Hematopoietic multipotent progenitor cell treated with erythropoietin and hydrocortisone succinate and interleukin-3 and kit ligand, for 15 days (in vitro differentiated cells): ENCODE data around the gene HGFAC.
"Not testable (repeated sequence)": the region's sequence is repeated elsewhere in the genome, so short reads cannot be mapped to it uniquely, and the experiment has no call there.

ENCODE experiments used
- DNase-seq: peaks from one replicate; pipeline ENCODE4 v3.0.0-alpha.2; 2015; ENCODE audit warnings: low spot score

Gene HGFAC

DNA sequence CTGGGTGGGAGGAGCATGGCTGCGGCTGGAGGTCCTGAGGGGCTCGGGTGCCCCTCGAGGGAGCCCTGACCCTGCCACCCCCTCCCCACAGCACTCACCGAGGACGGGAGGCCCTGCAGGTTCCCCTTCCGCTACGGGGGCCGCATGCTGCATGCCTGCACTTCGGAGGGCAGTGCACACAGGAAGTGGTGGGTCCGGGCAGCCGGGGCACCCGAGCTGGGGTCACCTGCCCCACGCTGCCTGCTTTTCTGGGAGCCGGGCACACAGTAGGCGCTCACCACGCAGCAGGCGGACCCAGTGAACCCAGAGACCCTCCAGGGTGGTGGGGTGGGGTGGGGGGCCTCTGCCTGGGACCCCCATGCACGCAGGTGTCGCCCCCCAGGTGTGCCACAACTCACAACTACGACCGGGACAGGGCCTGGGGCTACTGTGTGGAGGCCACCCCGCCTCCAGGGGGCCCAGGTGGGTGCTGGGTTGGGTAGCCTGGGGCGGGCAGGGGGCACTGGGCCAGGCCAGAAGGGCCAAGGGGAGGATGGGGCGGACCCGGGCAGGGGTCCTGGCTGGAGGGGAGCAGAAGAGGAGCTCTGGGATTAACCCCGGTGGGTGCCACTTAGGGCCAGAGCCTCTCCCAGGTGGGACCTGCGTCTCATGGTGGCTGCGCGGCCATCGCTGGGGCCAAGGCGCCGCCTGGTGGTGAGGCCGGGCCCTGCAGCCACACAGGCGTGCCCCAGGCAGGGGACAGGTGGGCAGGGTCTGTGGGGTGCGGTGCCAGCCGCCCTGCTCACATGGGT lies 1.4 kb downstream of the HGFAC start:
- DNase-seq: peak; percentile 64

DNA sequence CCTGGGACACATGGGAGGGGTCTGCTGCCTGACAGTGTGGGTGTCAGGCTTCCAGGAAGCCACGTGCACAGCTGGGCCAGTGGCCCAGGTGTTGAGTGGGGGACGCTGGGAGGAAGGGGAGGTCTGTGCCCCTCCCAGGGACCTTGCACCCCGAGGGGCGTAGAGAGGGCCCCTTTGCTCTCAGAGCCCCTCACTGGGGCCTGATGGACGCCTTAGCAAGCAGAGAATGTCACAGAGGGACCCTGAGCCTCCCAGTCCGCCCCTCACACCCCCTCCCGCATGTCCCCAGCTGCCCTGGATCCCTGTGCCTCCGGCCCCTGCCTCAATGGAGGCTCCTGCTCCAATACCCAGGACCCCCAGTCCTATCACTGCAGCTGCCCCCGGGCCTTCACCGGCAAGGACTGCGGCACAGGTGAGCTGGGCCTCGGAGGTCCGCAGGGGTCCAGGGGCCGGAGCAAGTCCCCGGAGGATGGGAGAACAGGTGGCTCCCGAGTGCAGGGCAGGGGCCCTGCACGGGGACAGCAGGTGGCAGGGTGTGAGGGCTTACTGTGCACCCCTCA lies 2.1 kb downstream of the HGFAC start:
- DNase-seq: no peak

DNA sequence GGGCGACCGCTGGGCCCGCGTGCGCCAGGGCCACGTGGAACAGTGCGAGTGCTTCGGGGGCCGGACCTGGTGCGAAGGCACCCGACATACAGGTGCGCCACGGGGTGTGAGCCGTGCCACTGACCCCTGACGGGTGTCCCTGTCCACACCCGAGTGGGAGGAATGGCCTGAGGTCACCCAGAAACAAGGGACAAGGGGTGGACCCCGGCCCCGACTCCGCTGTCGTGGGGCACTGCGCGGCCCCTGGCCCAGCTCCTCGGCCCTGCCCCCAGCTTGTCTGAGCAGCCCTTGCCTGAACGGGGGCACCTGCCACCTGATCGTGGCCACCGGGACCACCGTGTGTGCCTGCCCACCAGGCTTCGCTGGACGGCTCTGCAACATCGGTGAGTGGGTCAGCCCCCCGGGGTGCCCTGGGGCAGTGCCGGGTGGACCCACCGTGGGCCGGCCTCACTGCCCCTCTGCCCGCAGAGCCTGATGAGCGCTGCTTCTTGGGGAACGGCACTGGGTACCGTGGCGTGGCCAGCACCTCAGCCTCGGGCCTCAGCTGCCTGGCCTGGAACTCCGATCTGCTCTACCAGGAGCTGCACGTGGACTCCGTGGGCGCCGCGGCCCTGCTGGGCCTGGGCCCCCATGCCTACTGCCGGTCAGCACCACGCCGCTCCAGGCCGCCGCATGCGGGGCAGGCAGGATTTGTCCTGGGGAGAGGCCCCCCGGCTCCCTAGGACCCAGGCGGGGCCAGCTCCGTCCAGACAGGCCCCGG lies 2.8 kb downstream of the HGFAC start:
- DNase-seq: no peak

DNA sequence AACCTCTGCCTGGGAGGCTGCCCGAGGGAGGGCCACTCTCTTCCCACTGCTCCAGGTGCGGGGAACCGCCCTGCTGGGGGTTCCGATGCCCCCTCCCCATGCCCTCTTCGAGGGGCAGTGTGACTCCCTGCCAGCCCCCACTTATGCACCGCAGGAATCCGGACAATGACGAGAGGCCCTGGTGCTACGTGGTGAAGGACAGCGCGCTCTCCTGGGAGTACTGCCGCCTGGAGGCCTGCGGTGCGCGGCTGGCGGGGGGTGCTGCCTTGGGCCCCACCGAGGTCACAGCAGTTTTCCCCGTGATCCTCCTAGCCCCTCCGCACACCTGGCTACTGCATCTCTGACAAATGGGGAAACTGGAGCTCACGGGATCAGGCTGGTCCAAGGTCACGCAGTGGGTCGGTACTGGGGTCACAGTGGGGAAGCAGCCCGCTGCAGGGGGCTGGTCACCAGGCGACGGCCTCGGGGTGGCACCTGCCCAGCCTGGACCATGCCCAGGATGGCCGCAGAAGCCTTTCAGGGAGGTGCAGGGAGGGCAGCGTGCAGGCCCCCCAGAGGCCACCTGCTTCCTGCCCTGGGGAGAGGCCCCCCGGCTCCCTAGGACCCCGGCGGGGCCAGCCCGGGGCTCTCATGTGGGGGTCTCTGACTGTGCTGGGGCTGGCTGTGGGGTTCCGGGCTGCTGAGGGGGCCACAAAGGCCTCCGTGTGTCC lies 3.5 kb downstream of the HGFAC start:
- no peak for DNase-seq

DNA sequence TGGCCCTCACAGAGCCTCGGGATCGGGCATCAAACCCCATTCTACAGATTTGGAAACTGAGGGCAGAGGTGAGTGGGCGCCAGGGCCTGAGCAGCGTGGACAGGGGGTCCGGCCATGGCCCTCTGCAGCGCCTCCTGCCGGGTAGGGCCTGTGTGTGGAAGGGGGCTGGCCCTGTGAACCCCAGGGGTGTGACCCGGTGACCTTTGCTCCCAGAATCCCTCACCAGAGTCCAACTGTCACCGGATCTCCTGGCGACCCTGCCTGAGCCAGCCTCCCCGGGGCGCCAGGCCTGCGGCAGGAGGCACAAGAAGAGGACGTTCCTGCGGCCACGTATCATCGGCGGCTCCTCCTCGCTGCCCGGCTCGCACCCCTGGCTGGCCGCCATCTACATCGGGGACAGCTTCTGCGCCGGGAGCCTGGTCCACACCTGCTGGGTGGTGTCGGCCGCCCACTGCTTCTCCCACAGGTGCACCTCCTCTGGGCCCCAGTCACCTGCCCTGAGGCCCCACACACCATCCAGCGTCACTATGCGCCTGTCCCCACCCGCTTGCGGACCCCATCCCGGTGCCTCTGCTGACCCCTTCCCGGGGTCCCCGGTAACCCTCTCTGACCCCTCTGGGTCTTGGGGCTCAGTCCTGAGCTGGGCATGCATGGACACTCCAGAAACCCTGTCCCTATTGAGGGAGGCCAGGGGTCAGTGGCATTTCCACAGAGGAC lies 4.2 kb downstream of the HGFAC start:
- no peak for DNase-seq

DNA sequence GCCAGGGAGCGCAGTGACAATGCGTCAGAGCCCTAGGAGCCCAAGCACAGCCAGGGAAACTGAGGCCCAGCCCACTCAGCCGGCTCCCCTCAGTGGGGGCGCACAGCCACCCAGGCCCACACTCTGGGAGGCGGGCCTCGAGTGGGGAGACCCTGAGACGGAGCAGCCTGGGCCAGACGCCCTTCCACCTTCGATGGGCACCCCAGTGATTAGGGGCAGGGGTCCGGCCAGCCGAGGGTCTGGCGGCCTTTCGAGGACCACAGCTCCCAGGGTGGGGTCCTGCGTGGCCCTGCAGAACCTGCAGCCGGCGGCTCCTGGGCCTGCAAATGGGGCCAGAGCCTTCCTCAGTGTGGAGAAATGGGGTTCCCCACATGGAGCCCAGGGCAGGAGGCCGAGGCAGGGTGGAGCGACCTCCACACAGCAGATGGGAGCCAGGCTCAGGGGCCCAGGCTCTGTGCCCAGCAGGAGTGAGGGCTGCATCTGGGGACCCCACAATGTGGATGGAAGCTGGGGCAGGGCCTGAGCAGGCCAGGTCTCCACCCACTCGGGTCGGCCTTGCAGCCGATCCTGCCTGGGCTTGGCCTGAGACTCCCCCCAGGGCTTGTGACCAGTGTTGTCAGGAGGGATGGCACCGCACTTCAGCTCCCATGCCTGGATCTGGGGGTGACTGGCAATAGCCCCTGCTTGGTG lies 5.0 kb downstream of the HGFAC start:
- DNase-seq: no peak

DNA sequence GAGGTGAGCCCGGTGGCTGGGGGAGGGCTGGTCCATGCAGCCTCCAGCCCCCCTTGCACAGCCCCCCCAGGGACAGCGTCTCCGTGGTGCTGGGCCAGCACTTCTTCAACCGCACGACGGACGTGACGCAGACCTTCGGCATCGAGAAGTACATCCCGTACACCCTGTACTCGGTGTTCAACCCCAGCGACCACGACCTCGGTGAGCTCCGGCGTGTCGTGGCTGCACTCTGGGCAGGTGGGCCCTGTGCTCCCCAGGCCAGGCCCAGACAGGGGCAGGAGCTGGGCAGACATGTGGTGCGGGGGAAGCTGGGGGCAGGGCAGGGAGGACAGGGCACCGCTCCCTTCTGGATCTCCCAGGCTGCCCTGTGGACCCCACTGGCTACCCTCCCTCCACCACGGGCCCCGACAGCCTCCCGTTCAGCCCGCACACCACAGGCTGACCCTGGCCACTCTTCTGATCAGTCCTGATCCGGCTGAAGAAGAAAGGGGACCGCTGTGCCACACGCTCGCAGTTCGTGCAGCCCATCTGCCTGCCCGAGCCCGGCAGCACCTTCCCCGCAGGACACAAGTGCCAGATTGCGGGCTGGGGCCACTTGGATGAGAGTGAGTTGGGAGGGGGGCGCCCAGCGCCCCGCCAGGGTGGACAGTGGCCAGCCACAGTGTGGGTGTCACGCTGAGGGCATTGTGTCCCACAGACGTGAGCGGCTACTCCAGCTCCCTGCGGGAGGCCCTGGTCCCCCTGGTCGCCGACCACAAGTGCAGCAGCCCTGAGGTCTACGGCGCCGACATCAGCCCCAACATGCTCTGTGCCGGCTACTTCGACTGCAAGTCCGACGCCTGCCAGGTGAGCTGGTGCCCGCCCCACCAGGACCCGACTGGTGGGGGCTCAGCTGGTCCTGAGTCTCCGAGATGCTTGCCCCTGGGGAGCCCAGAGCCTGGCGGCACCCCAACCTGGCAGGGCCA lies 5.9 kb downstream of the HGFAC start:
- DNase-seq: no peak

DNA sequence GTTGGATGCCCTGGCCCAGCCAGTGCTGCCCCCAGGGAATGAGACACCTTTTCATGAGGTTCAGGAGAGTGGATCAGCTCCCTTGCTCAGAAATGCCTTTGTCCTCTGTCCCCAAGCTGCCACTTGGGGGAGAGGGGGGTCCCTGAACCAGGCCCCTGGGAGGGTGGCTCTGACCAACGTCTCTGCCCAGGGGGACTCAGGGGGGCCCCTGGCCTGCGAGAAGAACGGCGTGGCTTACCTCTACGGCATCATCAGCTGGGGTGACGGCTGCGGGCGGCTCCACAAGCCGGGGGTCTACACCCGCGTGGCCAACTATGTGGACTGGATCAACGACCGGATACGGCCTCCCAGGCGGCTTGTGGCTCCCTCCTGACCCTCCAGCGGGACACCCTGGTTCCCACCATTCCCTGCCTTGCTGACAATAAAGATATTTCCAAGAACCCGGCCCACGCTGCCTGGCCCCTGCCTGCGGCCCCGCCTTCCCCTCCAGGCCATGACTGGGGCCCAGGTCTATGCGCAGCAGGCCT lies 7.3 kb downstream of the HGFAC start:
- no peak for DNase-seq

DNA sequence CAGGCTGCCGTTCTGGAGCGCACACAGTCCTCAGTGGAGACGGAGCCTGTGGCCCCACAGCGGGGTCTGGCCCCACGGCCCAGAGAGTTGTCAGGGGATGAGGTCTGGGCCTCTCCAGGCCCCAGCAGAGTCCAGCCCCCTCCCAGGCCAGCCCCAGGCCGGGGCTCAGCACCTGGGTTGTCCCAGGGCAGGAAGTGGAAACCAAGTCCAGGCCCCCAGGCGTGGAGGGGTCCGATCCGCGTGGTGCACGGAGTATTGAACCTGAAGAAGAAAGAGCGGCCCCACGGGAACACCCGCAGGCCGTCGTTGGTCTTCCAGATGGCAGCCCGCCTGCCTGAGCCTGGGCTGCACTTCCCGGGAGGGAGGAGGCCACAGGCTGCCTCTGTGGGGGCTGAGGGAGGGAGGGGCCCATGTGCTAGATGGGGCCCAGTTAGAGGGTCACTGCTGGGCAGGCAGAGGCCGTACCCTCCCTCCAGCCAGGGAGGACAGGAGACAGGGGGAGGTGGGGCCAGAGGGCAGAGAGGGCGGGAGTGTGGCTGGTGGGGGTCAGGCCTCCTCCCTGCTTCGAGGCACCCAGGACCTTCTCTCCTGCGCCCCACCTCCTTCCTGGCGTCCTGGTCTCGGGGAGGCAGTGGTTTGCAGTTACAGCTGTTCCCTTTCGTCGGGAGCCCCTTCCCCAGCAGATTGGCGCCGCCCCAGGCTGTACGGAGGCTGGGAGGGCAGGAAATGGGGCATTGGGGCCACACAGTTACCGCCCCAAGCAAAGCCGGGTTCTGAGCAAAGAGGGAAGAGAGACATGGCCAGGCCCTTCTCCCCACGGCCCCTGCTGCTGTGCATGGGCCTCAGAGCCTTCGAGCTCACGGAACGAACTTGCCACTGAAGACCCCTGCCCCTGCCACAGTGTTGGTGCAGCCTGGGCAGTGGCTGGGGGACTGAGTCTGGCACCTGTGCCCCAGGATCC lies 8.1 kb downstream of the HGFAC start:
- no peak for DNase-seq

DNA sequence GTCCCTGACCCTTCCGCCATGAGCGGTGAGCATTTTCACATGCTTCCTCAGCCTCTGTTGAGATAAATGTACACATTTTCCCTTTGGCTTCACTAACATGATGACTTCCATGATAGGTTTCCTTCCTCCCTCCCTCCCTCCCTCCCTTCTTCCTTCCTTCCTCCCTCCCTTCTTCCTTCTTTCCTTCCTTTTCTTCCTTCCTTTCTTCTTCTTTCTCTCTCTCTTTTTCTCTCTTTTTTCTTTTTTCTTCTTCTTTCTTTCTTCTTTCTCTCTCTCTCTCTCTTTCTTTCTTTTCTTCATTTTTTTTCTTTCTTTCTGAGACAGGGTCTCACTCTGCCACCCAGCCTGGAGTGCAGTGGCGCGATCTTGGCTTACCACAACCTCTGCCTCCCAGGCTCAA lies 8.9 kb downstream of the HGFAC start:
- no peak for DNase-seq

- DNase-seq: no peak
Observed at GRCh38 chr4:3451956-3452355, 10.2 kb downstream of the HGFAC start.

DNA sequence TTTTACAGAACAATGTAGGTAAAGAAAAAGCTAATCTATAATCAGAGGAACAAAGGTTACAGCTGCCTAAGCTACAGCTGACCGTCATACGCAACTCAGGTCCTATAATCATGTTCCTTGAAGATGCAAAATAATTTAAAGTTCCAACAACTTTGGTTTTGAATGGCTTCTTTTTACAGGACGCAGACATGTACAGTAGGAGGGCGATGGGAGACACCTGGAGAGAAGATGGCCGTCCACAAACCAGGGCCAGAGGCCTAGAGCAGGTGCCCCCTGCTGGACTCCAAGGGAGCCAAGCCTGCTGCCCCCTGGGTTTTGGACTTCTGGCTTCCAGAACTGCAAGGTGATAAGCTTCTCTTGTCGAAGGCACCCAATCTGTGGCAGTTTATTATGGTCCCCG lies 10.6 kb downstream of the HGFAC start:
- no peak for DNase-seq

DNA sequence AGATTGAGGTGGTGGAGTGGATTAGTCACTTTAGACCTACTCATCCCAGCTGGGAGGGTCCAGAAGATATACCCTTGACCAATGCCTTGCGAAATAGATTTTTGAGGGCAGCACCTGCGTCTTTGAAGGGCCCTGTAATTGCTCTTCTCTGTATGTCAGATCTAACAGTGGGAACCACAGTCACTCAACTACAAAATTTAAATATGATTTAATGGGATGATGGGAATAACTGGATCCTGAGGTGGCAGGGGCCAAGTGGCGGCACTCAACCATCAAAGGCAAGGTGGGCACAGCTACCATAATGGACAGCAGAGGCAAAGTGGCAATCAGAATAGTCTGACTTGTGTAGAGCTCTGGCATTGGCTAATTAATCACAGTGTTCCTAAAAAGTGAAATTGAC lies 13.8 kb downstream of the HGFAC start:
- DNase-seq: not testable (repeated sequence)

DNA sequence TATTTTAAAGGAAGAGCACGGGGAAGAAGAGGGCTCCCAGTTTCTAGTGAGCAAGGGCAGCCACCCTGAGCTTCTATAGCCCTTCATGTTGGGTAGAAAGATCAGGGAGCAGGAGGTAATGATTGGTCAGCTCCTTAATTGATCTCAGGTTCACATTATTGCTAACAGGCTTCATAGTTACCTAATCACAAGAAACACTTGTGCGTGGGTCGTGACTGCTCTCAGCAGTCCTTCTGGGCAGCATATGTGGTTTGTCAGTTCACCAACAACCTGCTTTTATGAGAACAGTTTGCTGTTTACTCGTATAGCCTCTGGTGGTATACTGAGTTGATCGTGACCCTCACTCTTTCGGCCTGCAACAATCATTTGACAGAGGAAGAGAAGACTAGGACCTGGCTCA lies 16.6 kb downstream of the HGFAC start:
- DNase-seq: no peak

DNA sequence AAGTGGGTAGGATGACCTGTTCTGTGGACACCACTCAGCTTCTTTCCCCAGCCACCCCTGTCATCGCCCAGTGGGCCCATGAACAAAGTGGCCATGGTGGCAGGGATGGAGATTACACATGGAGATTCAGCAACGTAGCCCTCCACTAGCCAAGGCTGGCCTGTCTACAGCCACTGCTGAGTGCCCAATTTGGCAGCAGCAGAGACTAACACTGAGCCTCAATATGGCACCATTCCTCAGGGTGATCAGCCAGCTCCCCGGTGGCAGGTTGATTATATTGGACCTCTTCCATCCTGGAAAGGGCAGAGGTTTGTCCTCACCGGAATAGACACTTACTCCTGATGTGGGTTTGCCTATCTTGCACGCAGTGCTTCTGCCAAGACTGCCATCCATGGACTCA lies 17.4 kb downstream of the HGFAC start:
- not testable (repeated sequence) for DNase-seq

- no peak for DNase-seq
Observed at GRCh38 chr4:3460926-3461325, 19.2 kb downstream of the HGFAC start.

GRCh38 chr4:3461515-3462291 lies 19.9 kb downstream of the HGFAC start:
- DNase-seq: no peak

DNA sequence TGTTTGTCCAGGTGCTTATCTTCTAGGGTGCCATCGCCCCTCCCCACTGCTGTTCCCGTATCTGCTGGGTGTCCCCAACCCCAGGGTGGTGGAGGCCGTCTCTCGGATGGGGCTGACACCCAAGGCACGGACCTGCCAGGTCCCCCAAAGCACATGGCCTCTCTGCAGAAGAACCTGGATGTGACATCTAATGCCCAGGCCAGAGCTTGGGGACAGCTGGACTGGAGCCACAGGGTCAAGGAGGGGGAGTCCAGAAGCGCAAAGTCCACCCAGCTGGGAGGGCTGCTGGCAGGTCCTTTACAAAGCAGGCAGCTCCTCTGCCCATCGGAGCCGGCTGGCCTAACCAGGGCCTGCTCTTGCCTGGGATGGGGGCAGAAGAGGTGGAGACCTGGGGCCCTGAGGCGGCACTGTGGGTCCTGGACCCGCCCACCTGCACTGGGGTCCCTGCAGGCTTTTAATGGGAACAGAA lies 20.6 kb downstream of the HGFAC start:
- DNase-seq: no peak
